ENCODE results near the gene ANKRD36B.
"Not testable (repeated sequence)": the region's sequence is repeated elsewhere in the genome, so short reads cannot be mapped to it uniquely, and the experiment has no call there.

Gene ANKRD36B

DNA sequence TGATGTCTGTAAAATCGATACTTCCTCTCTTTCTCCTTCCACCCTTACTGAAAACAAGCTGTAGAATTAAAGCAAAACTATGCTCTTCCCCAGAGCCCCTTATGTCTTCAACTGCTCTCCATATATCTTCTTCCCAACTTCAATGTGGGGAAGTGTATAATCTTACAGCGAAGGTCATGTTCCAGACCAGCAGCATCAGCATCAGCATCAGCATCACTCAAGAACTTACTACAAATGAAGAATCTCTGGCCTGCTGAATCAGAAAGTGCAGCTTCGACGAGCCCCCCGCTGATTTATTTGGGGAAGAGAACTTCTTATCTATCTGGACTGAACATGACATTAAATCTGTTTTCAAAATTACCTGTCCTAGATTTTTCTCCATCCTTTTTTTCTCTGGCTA is 40.6 kb downstream of the ANKRD36B start:
- not testable (repeated sequence) for DNase-seq

DNA sequence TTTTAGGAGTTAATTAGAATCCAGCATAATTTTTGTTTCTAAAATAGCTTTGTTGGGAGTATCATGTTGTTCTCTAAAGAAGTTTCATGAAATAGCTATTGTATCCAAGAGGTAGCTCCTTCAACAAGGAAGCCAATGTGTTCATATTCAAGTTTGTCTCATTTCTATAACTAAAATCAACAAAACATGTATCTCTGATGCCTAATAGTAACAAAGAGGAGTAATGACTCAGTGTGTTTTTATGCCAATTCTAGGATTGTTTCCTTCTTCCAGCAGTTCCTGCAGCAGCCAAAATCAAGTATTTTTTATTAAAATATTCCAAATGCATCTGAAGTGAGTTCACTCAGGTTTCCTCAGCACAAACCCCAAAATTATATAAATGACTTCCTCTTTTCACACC is 41.1 kb downstream of the ANKRD36B start:
- not testable (repeated sequence) for DNase-seq

DNA sequence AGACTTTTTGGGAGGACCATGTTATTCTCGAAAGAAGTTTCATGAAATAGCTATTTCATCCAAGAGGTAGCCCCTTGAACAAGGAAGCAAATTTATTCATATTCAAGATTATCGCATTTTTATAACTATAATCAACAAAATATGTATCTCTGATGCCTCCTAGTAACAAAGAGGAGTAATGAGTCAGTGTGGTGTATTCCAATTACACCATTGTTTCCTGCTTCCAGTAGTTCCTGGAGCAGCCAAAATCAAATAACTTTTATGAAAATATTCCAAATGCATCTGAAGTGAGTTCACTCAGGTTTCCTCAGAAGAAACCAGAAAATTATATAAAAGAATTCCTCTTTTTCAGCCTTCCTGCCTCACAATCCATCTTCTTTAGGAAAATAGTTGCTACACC is 43.0 kb downstream of the ANKRD36B start:
- DNase-seq: peak; percentile 1

- DNase-seq: peak; percentile 7
These were observed 44.8 kb downstream of the ANKRD36B start for GRCh38 chr2:97544911-97545310.

DNA sequence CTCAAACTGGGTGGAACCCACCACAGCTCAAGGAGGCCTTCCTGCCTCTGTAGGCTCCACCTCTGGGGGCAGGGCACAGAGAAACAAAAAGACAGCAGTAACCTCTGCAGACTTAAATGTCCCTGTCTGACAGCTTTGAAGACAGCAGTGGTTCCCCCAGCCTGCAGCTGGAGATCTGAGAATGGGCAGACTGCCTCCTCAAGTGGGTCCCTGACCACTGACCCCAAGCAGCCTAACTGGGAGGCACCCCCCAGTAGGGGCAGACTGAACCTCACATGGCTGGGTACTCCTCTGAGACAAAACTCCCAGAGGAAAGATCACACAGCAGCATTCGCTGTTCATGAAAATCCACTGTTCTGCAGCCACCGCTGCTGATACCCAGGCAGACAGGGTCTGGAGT is 63.8 kb downstream of the ANKRD36B start:
- DNase-seq: not testable (repeated sequence)

DNA sequence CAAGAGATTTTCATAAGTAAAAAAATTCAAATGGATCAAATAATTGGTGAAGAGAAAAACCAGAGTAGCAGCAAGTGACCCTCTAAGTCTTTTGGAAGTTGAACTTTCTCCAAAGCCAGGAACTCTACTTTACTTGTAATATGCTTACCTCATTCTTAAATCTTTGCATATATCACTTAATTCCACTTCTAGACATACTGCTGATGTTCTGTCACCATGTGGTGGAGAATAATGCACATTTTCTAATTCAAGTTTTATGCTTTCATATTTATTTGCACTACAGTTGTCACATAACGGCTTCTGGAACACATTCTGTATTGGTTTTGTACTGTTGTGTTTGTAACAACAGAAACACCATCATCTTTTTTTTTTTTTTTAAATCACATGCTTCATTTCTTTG is 65.9 kb downstream of the ANKRD36B start:
- DNase-seq: not testable (repeated sequence)

- DNase-seq: not testable (repeated sequence)
These were observed 66.6 kb downstream of the ANKRD36B start for GRCh38 chr2:97522916-97523555.

- DNase-seq: not testable (repeated sequence)
These were observed 94.0 kb downstream of the ANKRD36B start for GRCh38 chr2:97495651-97496050.

- not testable (repeated sequence) for DNase-seq
These were observed 99.5 kb downstream of the ANKRD36B start for GRCh38 chr2:97490141-97490540.

All from fibroblast of skin of back (primary cell).